ENCODE measurements around the gene TRIP12. TPM values are rescaled to one million over a fixed set of nuclear protein-coding genes. Genes with fewer than 3 reads are reported as not detected.
"Not testable (repeated sequence)": the region's sequence is repeated elsewhere in the genome, so short reads cannot be mapped to it uniquely, and the experiment has no call there.

Gene TRIP12
- total RNA-seq, 1 experiment from 2014 or later = 121 TPM

GRCh38 chr2:229768235-229768634 lies 153.6 kb downstream of the TRIP12 start:
- no peak for DNase-seq (ENCODE audit: low read depth)

GRCh38 chr2:229765721-229766120 lies 156.1 kb downstream of the TRIP12 start:
- DNase-seq (ENCODE audit: low read depth) = no peak

GRCh38 chr2:229761663-229762062 lies 160.1 kb downstream of the TRIP12 start:
- DNase-seq (ENCODE audit: low read depth) = no peak

- not testable (repeated sequence) for DNase-seq (ENCODE audit: low read depth)
Observed at GRCh38 chr2:229757462-229757861, 164.3 kb downstream of the TRIP12 start.

GRCh38 chr2:229752970-229753729 lies 168.7 kb downstream of the TRIP12 start:
- no peak for DNase-seq (ENCODE audit: low read depth)

GRCh38 chr2:229749779-229750178 lies 172.0 kb downstream of the TRIP12 start:
- DNase-seq (ENCODE audit: low read depth) = no peak

GRCh38 chr2:229748950-229749349 lies 172.9 kb downstream of the TRIP12 start:
- DNase-seq (ENCODE audit: low read depth) = no peak

- not testable (repeated sequence) for DNase-seq (ENCODE audit: low read depth)
Observed at GRCh38 chr2:229742691-229743090, 179.1 kb downstream of the TRIP12 start.

- DNase-seq (ENCODE audit: low read depth) = no peak
Observed at GRCh38 chr2:229740279-229740678, 181.5 kb downstream of the TRIP12 start.

GRCh38 chr2:229738024-229738625 lies 183.7 kb downstream of the TRIP12 start:
- no peak for DNase-seq (ENCODE audit: low read depth)

- DNase-seq (ENCODE audit: low read depth) = no peak
Observed at GRCh38 chr2:229734410-229734809, 187.4 kb downstream of the TRIP12 start.

GRCh38 chr2:229733611-229734245 lies 188.1 kb downstream of the TRIP12 start:
- no peak for DNase-seq (ENCODE audit: low read depth)

- no peak for DNase-seq (ENCODE audit: low read depth)
Observed at GRCh38 chr2:229732897-229733296, 188.9 kb downstream of the TRIP12 start.

- DNase-seq (ENCODE audit: low read depth) = peak; percentile 11
Observed at GRCh38 chr2:229731916-229732315, 189.9 kb downstream of the TRIP12 start.

GRCh38 chr2:229731363-229731762 lies 190.4 kb downstream of the TRIP12 start:
- no peak for DNase-seq (ENCODE audit: low read depth)

- DNase-seq (ENCODE audit: low read depth) = no peak
Observed at GRCh38 chr2:229728370-229728769, 193.4 kb downstream of the TRIP12 start.

- no peak for DNase-seq (ENCODE audit: low read depth)
Observed at GRCh38 chr2:229726643-229727042, 195.2 kb downstream of the TRIP12 start.

GRCh38 chr2:229725716-229726574 lies 195.9 kb downstream of the TRIP12 start:
- DNase-seq (ENCODE audit: low read depth) = peak; percentile 68

GRCh38 chr2:229723192-229723591 lies 198.6 kb downstream of the TRIP12 start:
- DNase-seq (ENCODE audit: low read depth) = not testable (repeated sequence)

- DNase-seq (ENCODE audit: low read depth) = no peak
Observed at GRCh38 chr2:229719926-229720647, 201.7 kb downstream of the TRIP12 start.

- no peak for DNase-seq (ENCODE audit: low read depth)
Observed at GRCh38 chr2:229718057-229718456, 203.8 kb downstream of the TRIP12 start.
